Measurements from ENCODE around the gene ME3.

DNA sequence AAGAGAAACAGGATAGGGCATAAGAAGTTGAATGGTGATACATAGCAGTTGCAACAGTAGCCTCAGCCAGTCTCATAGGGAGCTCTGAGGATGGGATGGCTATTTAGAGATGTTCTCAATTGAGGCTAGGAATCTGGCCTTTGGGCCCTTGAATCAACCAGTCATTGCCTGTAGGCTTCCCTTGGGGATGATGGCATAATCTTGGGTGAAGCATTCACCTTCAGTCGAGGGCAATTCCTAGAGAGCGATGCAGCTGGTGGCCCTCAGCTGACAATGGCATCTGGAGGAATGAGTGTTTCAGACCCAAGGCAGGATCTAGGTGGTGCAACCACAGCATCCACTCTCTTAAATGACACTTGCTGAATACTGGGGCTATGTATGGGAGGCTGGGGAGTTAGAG is 236.7 kb downstream of the ME3 start:
- TF ChIP-seq YY1 (IDR thresholded peaks at IDR 0.05; ENCODE audit: insufficient read depth, insufficient read length) (no peak), ZNF274 (IDR thresholded peaks at IDR 0.05; ENCODE audit: low read depth, low read length) (no peak), SUZ12 (IDR thresholded peaks at IDR 0.05; ENCODE audit: extremely low read depth, insufficient read depth, insufficient read length) (no peak)
